HEK293 (cell line): ENCODE results near the gene TMC5.
A peak's percentile ranks its signal among the peaks of the same experiment; 100 is the strongest.

Experiments
- CTCF ChIA-PET: fragments of 350-600 bp; formaldehyde crosslinking; extraction: SDS; loops from one replicate; lab custom pipeline; 2021; ENCODE audit warnings: antibody characterized with exemption; lab: Yijun Ruan, JAX
- POLR2A ChIA-PET: fragments of 300-600 bp; formaldehyde crosslinking; extraction: SDS; loops from one replicate; lab custom pipeline; 2020; ENCODE audit warnings: antibody characterized with exemption, inconsistent platforms; lab: Yijun Ruan, JAX
- H3K27ac ChIP-seq: fragments of 200-500 bp; sonication (Bioruptor generic); 2 replicates; pipeline ENCODE4 v1.5.1; 2014; ENCODE audit warnings: low read depth, low read length, control low read depth, inconsistent platforms; ENCODE audit errors: extremely low read depth
- H3K36me3 ChIP-seq, 2 experiments: fragments of 200-500 bp in 1 of 2; sonication (Bioruptor generic) in 1 of 2; 1 replicate in 1 of 2; 2 replicates in 1 of 2; pipeline ENCODE4 v1.5.1; 2014 to 2017; ENCODE audit warnings: inconsistent platforms in 2 of 2, low read length in 2 of 2; ENCODE audit not compliant: control insufficient read depth in 2 of 2, insufficient read depth in 1 of 2
- H3K4me1 ChIP-seq: fragments of 200-500 bp; sonication (Bioruptor generic); 2 replicates; pipeline ENCODE4 v1.5.1; 2014; ENCODE audit warnings: mild to moderate bottlenecking, low read length, inconsistent platforms; ENCODE audit not compliant: control insufficient read depth, insufficient read depth
- H3K4me3 ChIP-seq: 2 replicates; pipeline ENCODE4 v1.5.1; 2011; ENCODE audit warnings: low read depth, mild to moderate bottlenecking, control low read depth, low read length, moderate library complexity
- H3K9me3 ChIP-seq: fragments of 200-500 bp; sonication (Bioruptor generic); 2 replicates; pipeline ENCODE4 v1.5.1; 2014; ENCODE audit warnings: low read depth, low read length, inconsistent platforms; ENCODE audit not compliant: control insufficient read depth, insufficient read depth
- FEZF1 ChIP-seq: fragments of 450-650 bp; formaldehyde crosslinking; IDR thresholded peaks from 2 replicates; pipeline ENCODE4 v1.5.1; 2016; ENCODE audit warnings: missing biosample characterization, missing genetic modification characterization
- GLIS2 ChIP-seq: fragments of 450-650 bp; formaldehyde crosslinking; IDR thresholded peaks from 2 replicates; pipeline ENCODE4 v1.5.1; 2016; ENCODE audit warnings: missing biosample characterization, missing genetic modification characterization
- KLF7 ChIP-seq: fragments of 450-650 bp; formaldehyde crosslinking; IDR thresholded peaks from 2 replicates; pipeline ENCODE4 v1.5.1; 2016; ENCODE audit warnings: missing biosample characterization, missing genetic modification characterization, borderline replicate concordance
- KLF9 ChIP-seq: fragments of 450-650 bp; formaldehyde crosslinking; IDR thresholded peaks from 2 replicates; pipeline ENCODE4 v1.5.1; 2016; ENCODE audit warnings: missing biosample characterization, missing genetic modification characterization, low read depth
- PRDM1 ChIP-seq: fragments of 450-650 bp; formaldehyde crosslinking; IDR thresholded peaks from 2 replicates; pipeline ENCODE4; 2016; ENCODE audit warnings: missing biosample characterization, missing genetic modification characterization
- SALL2 ChIP-seq: fragments of 450-650 bp; formaldehyde crosslinking; IDR thresholded peaks from 2 replicates; pipeline ENCODE4 v1.5.0; 2017; ENCODE audit warnings: missing biosample characterization, mild to moderate bottlenecking, missing genetic modification characterization, borderline replicate concordance
- SCRT1 ChIP-seq: fragments of 450-650 bp; formaldehyde crosslinking; IDR thresholded peaks from 2 replicates; pipeline ENCODE4 v1.5.1; 2016; ENCODE audit warnings: missing biosample characterization, missing genetic modification characterization, borderline replicate concordance
- SCRT2 ChIP-seq: fragments of 450-650 bp; formaldehyde crosslinking; IDR thresholded peaks from 2 replicates; pipeline ENCODE4 v1.5.1; 2016; ENCODE audit warnings: missing biosample characterization, missing genetic modification characterization
- SP7 ChIP-seq: fragments of 450-650 bp; formaldehyde crosslinking; IDR thresholded peaks from 2 replicates; pipeline ENCODE4 v1.5.1; 2016; ENCODE audit warnings: missing biosample characterization, missing genetic modification characterization
- ZBTB17 ChIP-seq: fragments of 450-650 bp; formaldehyde crosslinking; IDR thresholded peaks from 2 replicates; pipeline ENCODE4 v1.5.1; 2016; ENCODE audit warnings: missing biosample characterization, missing genetic modification characterization
- ZBTB26 ChIP-seq: fragments of 450-650 bp; formaldehyde crosslinking; optimal IDR thresholded peaks from 2 replicates; pipeline ENCODE3; 2016; ENCODE audit warnings: missing biosample characterization, mild to moderate bottlenecking, missing genetic modification characterization
- ZFP69B ChIP-seq: fragments of 450-650 bp; formaldehyde crosslinking; IDR thresholded peaks from 2 replicates; pipeline ENCODE4 v1.5.1; 2016; ENCODE audit warnings: missing biosample characterization, missing genetic modification characterization
- ZNF114 ChIP-seq: fragments of 450-650 bp; formaldehyde crosslinking; IDR thresholded peaks from 2 replicates; pipeline ENCODE4 v1.5.0; 2017; ENCODE audit warnings: missing biosample characterization, missing genetic modification characterization
- ZNF211 ChIP-seq: fragments of 450-650 bp; formaldehyde crosslinking; IDR thresholded peaks from 2 replicates; pipeline ENCODE4 v1.5.1; 2016; ENCODE audit warnings: low read depth, missing biosample characterization, missing genetic modification characterization
- ZNF366 ChIP-seq: fragments of 450-650 bp; formaldehyde crosslinking; conservative IDR thresholded peaks from 2 replicates; pipeline ENCODE4 v1.5.1; 2016; ENCODE audit warnings: missing biosample characterization, missing genetic modification characterization
- ZNF645 ChIP-seq: fragments of 450-650 bp; formaldehyde crosslinking; IDR thresholded peaks from 2 replicates; pipeline ENCODE4; 2016; ENCODE audit warnings: missing biosample characterization, missing genetic modification characterization
- TF ChIP-seq, protein P1 (sequence below): fragments of 450-650 bp; formaldehyde crosslinking; IDR thresholded peaks from 2 replicates; pipeline ENCODE4 v1.5.1; 2016; ENCODE audit warnings: missing biosample characterization, missing genetic modification characterization, borderline replicate concordance

TMC5 gene

GRCh38 chr16:19512297-19512696, 94.6 kb downstream of the TMC5 start:
- Histone ChIP-seq H3K4me3 (no peak overlapping the region), H3K36me3 (peaks cover 33 to 82% of the 10 kb centered on the region in 2 experiments), H3K9me3 (no peaks in the 10 kb centered on the region), H3K4me1 (peaks cover 3% of the 10 kb centered on the region; the same call in 1 of the 2 replicates), H3K27ac (no peak overlapping the region)
- ChIA-PET POLR2A (no interaction called here), CTCF (interaction anchor here (0.7 to 1.2 kb wide), 2 partner anchors 8 to 112 kb away, joined by 4 to 7 read pairs; no protein-coding TSS in a partner anchor)
- TF ChIP-seq SCRT2 (tag by site-specific recombination) (peak; percentile 78), PRDM1 (no peak), KLF7 (tag by site-specific recombination) (no peak), GLIS2 (no peak), ZFP69B (tag by site-specific recombination) (no peak), SCRT1 (tag by site-specific recombination) (peak; percentile 83)

GRCh38 chr16:19513377-19514053, 95.8 kb downstream of the TMC5 start:
- TF ChIP-seq ZBTB17 (tag by site-specific recombination) (no peak), ZBTB26 (tag by site-specific recombination) (no peak), SP7 (no peak), ZNF114 (tag by site-specific recombination) (no peak), ZNF211 (tag by site-specific recombination) (no peak), SALL2 (tag by site-specific recombination) (no peak)
- Histone ChIP-seq H3K36me3 (peaks cover 31 to 70% of the 10 kb centered on the region in 2 experiments), H3K4me1 (peaks cover 9% of the 10 kb centered on the region; the same call in 1 of the 2 replicates), H3K9me3 (no peaks in the 10 kb centered on the region), H3K4me3 (no peak overlapping the region), H3K27ac (no peak overlapping the region)
- CTCF ChIA-PET, result interaction anchor here (0.6 to 1.2 kb wide), 6 partner anchors 7 to 125 kb away, joined by 3 to 7 read pairs (median 3); no protein-coding TSS in a partner anchor
- POLR2A ChIA-PET, result no interaction called here

GRCh38 chr16:19515757-19516156, 98.1 kb downstream of the TMC5 start:
- Histone ChIP-seq H3K36me3 (peaks cover 28 to 53% of the 10 kb centered on the region in 2 experiments), H3K4me3 (no peak overlapping the region), H3K9me3 (no peaks in the 10 kb centered on the region), H3K4me1 (peaks cover 14% of the 10 kb centered on the region), H3K27ac (no peak overlapping the region)
- ChIA-PET CTCF (interaction anchor here (0.7 kb wide), 1 partner anchor 127 kb away, joined by 3 read pairs; no protein-coding TSS in a partner anchor), POLR2A (no interaction called here)
- no peak for TF ChIP-seq ZNF645 (tag by site-specific recombination)

DNA sequence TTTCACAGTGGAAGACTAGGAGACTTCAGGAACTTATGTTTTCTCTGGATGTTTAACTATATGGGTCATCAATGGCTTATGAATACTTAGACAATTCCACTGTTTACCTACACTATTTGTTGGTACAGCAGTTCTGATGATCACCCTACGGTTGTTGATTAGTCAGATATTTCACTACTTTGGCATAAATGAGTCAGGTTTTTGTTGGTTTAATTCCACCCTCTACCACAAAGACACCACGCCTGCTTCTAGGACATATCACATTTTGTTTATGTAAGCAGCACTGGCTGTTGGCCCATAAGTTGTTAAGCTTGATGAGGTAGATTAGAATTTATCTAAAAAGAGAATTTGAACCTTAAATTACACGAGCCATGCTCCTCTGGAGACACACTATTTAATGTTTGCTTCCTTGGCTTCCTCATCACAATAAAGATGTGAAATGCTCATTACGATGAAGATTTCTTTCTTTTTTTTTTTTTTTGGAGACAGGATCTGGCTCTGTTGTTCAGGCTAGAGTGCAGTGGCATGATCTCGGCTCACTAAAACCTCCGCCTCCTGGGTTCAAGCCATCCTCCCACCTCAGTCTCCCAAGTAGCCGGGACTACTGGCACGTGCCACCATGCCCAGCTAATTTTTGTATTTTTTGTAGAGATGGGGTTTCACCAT, 99.9 kb downstream of the TMC5 start:
- POLR2A ChIA-PET, result interaction anchor here (1.5 kb wide), 1 partner anchor 38 kb away, joined by 4 read pairs; the partner anchor contains the start of gene VPS35L
- H3K36me3 ChIP-seq, result peaks cover 22 to 43% of the 10 kb centered on the region in 2 experiments
- CTCF ChIA-PET, result interaction anchor here (0.6 to 2.7 kb wide), 3 partner anchors 15 to 443 kb away, joined by 5 to 14 read pairs (median 5); no protein-coding TSS in a partner anchor
- H3K27ac ChIP-seq, result no peak overlapping the region
- H3K4me3 ChIP-seq, result no peak overlapping the region
- H3K9me3 ChIP-seq, result no peaks in the 10 kb centered on the region
- peaks cover 14% of the 10 kb centered on the region for H3K4me1 ChIP-seq
- TF ChIP-seq FEZF1 (tag by site-specific recombination) (no peak; the same call in 1 of the 2 replicates), ZNF366 (peak; percentile 75), KLF9 (peak; percentile 26; the same call in 1 of the 2 replicates), ZFP69B (tag by site-specific recombination) (no peak)
- TF ChIP-seq, protein P1, sequence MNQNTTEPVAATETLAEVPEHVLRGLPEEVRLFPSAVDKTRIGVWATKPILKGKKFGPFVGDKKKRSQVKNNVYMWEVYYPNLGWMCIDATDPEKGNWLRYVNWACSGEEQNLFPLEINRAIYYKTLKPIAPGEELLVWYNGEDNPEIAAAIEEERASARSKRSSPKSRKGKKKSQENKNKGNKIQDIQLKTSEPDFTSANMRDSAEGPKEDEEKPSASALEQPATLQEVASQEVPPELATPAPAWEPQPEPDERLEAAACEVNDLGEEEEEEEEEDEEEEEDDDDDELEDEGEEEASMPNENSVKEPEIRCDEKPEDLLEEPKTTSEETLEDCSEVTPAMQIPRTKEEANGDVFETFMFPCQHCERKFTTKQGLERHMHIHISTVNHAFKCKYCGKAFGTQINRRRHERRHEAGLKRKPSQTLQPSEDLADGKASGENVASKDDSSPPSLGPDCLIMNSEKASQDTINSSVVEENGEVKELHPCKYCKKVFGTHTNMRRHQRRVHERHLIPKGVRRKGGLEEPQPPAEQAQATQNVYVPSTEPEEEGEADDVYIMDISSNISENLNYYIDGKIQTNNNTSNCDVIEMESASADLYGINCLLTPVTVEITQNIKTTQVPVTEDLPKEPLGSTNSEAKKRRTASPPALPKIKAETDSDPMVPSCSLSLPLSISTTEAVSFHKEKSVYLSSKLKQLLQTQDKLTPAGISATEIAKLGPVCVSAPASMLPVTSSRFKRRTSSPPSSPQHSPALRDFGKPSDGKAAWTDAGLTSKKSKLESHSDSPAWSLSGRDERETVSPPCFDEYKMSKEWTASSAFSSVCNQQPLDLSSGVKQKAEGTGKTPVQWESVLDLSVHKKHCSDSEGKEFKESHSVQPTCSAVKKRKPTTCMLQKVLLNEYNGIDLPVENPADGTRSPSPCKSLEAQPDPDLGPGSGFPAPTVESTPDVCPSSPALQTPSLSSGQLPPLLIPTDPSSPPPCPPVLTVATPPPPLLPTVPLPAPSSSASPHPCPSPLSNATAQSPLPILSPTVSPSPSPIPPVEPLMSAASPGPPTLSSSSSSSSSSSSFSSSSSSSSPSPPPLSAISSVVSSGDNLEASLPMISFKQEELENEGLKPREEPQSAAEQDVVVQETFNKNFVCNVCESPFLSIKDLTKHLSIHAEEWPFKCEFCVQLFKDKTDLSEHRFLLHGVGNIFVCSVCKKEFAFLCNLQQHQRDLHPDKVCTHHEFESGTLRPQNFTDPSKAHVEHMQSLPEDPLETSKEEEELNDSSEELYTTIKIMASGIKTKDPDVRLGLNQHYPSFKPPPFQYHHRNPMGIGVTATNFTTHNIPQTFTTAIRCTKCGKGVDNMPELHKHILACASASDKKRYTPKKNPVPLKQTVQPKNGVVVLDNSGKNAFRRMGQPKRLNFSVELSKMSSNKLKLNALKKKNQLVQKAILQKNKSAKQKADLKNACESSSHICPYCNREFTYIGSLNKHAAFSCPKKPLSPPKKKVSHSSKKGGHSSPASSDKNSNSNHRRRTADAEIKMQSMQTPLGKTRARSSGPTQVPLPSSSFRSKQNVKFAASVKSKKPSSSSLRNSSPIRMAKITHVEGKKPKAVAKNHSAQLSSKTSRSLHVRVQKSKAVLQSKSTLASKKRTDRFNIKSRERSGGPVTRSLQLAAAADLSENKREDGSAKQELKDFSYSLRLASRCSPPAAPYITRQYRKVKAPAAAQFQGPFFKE (tag by site-specific recombination), result no peak
